Gastroesophageal sphincter (tissue), 3 donors: ENCODE results near the gene CERS4.

Source experiments
- EP300 ChIP-seq: sonication (generic); formaldehyde crosslinking; IDR thresholded peaks from one replicate; pipeline ENCODE4 v1.6.1; 2017; ENCODE audit warnings: antibody characterized with exemption, mild to moderate bottlenecking
- POLR2A ChIP-seq, 2 donors: fragments of 450-650 bp; IDR thresholded peaks; one replicate each; pipeline ENCODE4 v1.6.1; 2017; ENCODE audit warnings: antibody characterized with exemption in 2 of 2, mild to moderate bottlenecking in 2 of 2, moderate library complexity in 1 of 2
- TF ChIP-seq, protein P1 (sequence below), 4 experiments: fragments of 200-600 bp in 2 of 4; fragments of 450-650 bp in 2 of 4; sonication (generic) in 1 of 4; IDR thresholded peaks; one replicate each; pipeline ENCODE4 v1.5.1; 2017 to 2019; ENCODE audit warnings: antibody characterized with exemption in 4 of 4, mild to moderate bottlenecking in 2 of 4, moderate library complexity in 2 of 4

DNA sequence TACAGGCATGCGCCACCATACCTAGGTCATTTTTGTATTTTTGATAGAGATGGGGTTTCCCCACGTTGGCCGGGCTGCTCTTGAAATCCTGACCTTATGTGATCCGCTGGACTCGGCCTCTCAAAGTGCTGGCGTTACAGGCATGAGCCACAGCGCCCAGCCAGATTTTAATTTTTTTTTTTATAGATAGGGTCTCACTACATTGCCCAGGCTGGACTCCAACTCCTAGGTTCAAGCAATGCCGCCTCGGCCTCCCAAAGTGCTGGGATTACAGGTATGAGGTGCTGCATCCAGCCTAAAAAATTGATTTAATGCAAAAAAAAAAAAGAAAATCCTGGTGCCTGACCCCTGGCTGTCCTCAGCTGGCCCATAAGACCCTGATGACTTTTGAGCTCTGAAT is 24.9 kb upstream of the CERS4 start:
- TF ChIP-seq, protein P1, sequence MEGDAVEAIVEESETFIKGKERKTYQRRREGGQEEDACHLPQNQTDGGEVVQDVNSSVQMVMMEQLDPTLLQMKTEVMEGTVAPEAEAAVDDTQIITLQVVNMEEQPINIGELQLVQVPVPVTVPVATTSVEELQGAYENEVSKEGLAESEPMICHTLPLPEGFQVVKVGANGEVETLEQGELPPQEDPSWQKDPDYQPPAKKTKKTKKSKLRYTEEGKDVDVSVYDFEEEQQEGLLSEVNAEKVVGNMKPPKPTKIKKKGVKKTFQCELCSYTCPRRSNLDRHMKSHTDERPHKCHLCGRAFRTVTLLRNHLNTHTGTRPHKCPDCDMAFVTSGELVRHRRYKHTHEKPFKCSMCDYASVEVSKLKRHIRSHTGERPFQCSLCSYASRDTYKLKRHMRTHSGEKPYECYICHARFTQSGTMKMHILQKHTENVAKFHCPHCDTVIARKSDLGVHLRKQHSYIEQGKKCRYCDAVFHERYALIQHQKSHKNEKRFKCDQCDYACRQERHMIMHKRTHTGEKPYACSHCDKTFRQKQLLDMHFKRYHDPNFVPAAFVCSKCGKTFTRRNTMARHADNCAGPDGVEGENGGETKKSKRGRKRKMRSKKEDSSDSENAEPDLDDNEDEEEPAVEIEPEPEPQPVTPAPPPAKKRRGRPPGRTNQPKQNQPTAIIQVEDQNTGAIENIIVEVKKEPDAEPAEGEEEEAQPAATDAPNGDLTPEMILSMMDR (IDR thresholded peaks at IDR 0.05), result no peak
- TF ChIP-seq POLR2A (IDR thresholded peaks at IDR 0.05) (no peak), EP300 (no peak)
